PC-3 (cell line): ENCODE results near the gene PGAP2. TPM values are rescaled to one million over a fixed set of nuclear protein-coding genes. Genes with fewer than 3 reads are reported as not detected.
A peak's percentile ranks its signal among the peaks of the same experiment; 100 is the strongest.

Experiments
- ATAC-seq: fragments of 200-7000 bp; cut with Tn5 transposase; 2 replicates; pipeline ENCODE4 v1.9.1; 2020; ENCODE audit warnings: mild to moderate bottlenecking, moderate library complexity
- BruUV-seq: library from RNA; stranded (reverse); fragments of 400-500 nt; replicated peaks from 2 replicates; lab custom pipeline; 2021; lab: Mats Ljungman, UMichigan
- CTCF ChIA-PET: fragments of 300-600 bp; sonication (Branson Sonifier 250); formaldehyde crosslinking; loops from one replicate; lab custom pipeline; 2022; ENCODE audit warnings: antibody characterized with exemption; lab: Charles Lee
- POLR2A ChIA-PET: fragments of 300-600 bp; sonication (Branson Sonifier 250); formaldehyde crosslinking; loops from one replicate; lab custom pipeline; 2022; ENCODE audit warnings: antibody characterized with exemption; ENCODE audit not compliant: unreplicated experiment; lab: Charles Lee
- DNase-seq: peaks from one replicate; pipeline ENCODE4 v3.0.0-alpha.2; 2015
- H2AFZ ChIP-seq: fragments of 300-600 bp; sonication (generic); 2 replicates; pipeline ENCODE4 v1.6.0; 2016; ENCODE audit warnings: antibody characterized with exemption, low read length
- H3F3A ChIP-seq: fragments of 300-600 bp; sonication (generic); one replicate; pipeline ENCODE4 v1.6.0; 2017; ENCODE audit warnings: antibody characterized with exemption, low read length, control low read depth, mild to moderate bottlenecking; ENCODE audit not compliant: unreplicated experiment
- H3K27ac ChIP-seq: fragments of 300-600 bp; sonication (generic); 2 replicates; pipeline ENCODE4 v1.5.1; 2016; ENCODE audit warnings: mild to moderate bottlenecking, low read length
- H3K27me3 ChIP-seq: fragments of 300-600 bp; sonication (generic); 2 replicates; pipeline ENCODE4 v1.6.1; 2016; ENCODE audit warnings: low read length, mixed read lengths
- H3K36me3 ChIP-seq: fragments of 300-600 bp; sonication (generic); 2 replicates; pipeline ENCODE4 v1.6.1; 2016; ENCODE audit warnings: low read depth, mixed run types, low read length, mixed read lengths
- H3K4me1 ChIP-seq: fragments of 300-600 bp; sonication (generic); 2 replicates; pipeline ENCODE4 v1.5.1; 2016; ENCODE audit warnings: low read length; ENCODE audit not compliant: insufficient read depth
- H3K4me2 ChIP-seq: fragments of 300-600 bp; sonication (generic); 2 replicates; pipeline ENCODE4 v1.6.0; 2016; ENCODE audit warnings: low read length
- H3K4me3 ChIP-seq: fragments of 300-600 bp; sonication (generic); 2 replicates; pipeline ENCODE4 v1.5.1; 2016; ENCODE audit warnings: mild to moderate bottlenecking, low read length, mixed read lengths
- H3K79me2 ChIP-seq: fragments of 300-600 bp; sonication (generic); 2 replicates; pipeline ENCODE4 v1.6.1; 2017; ENCODE audit warnings: low read length, mixed read lengths
- H3K9ac ChIP-seq: fragments of 300-600 bp; sonication (generic); 2 replicates; pipeline ENCODE4 v1.6.0; 2016; ENCODE audit warnings: mild to moderate bottlenecking, low read length
- H3K9me2 ChIP-seq: fragments of 300-600 bp; sonication (generic); replicated peaks from 2 replicates; pipeline ENCODE4 v1.6.1; 2016; ENCODE audit warnings: mixed run types, low read length, mixed read lengths
- H3K9me3 ChIP-seq: fragments of 300-600 bp; sonication (generic); 2 replicates; pipeline ENCODE4 v1.6.1; 2016; ENCODE audit warnings: low read length, mixed read lengths
- H4K20me1 ChIP-seq: fragments of 300-600 bp; sonication (generic); 2 replicates; pipeline ENCODE4 v1.6.1; 2016; ENCODE audit warnings: low read length, mixed read lengths
- EZH2 ChIP-seq: fragments of 300-600 bp; sonication (generic); IDR thresholded peaks from one replicate; pipeline ENCODE4 v1.6.1; 2017; ENCODE audit warnings: antibody characterized with exemption, mild to moderate bottlenecking, low read length; ENCODE audit not compliant: unreplicated experiment
- EZH2phosphoT487 ChIP-seq: fragments of 300-600 bp; sonication (generic); IDR thresholded peaks from 2 replicates; pipeline ENCODE4 v1.6.1; 2018; ENCODE audit warnings: mild to moderate bottlenecking, antibody characterized with exemption, low read length, borderline replicate concordance
- intact Hi-C: fragments of 100-400 bp; cut with micrococcal nuclease; formaldehyde crosslinking; loops from 2 replicates; pipeline ENCODE4 v1.9.0; 2023
- total RNA-seq: library from RNA; depleted of rRNA; stranded (reverse); fragments of >200 nt; gene quantifications from 2 replicates; pipeline ENCODE4 v1.2.3, GENCODE V29; 2014
- TF ChIP-seq, protein P1 (sequence below): fragments of 300-600 bp; sonication (generic); conservative IDR thresholded peaks from 2 replicates; pipeline ENCODE4 v1.5.1; 2017; ENCODE audit warnings: antibody characterized with exemption, low read depth, mild to moderate bottlenecking, low read length

The PGAP2 gene
- total RNA-seq, 1 experiment from 2014 or later, result 25.9 TPM

- Histone ChIP-seq H3K4me2 (no peak overlapping the region), H3K4me3 (no peak overlapping the region), H3K27me3 (no peaks in the 10 kb centered on the region), H3K9me3 (no peaks in the 10 kb centered on the region), H3K4me1 (peaks cover 31% of the 10 kb centered on the region), H4K20me1 (no peaks in the 10 kb centered on the region), H3F3A (no peaks in the 10 kb centered on the region), H3K36me3 (no peaks in the 10 kb centered on the region), H3K9me2 (no peaks in the 10 kb centered on the region), H3K27ac (no peak overlapping the region), H3K9ac (no peak overlapping the region), H3K79me2 (peaks cover 29% of the 10 kb centered on the region), H2AFZ (no peak overlapping the region)
- BruUV-seq, result no TSS peak
- intact Hi-C loops, result loop anchor here (10.0 kb wide), 1 partner anchor 51 kb away; no protein-coding TSS in a partner anchor
- no peak for DNase-seq
- no peak for ATAC-seq
- TF ChIP-seq, protein P1, sequence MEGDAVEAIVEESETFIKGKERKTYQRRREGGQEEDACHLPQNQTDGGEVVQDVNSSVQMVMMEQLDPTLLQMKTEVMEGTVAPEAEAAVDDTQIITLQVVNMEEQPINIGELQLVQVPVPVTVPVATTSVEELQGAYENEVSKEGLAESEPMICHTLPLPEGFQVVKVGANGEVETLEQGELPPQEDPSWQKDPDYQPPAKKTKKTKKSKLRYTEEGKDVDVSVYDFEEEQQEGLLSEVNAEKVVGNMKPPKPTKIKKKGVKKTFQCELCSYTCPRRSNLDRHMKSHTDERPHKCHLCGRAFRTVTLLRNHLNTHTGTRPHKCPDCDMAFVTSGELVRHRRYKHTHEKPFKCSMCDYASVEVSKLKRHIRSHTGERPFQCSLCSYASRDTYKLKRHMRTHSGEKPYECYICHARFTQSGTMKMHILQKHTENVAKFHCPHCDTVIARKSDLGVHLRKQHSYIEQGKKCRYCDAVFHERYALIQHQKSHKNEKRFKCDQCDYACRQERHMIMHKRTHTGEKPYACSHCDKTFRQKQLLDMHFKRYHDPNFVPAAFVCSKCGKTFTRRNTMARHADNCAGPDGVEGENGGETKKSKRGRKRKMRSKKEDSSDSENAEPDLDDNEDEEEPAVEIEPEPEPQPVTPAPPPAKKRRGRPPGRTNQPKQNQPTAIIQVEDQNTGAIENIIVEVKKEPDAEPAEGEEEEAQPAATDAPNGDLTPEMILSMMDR, result no peak
- TF ChIP-seq EZH2, result no peak
- TF ChIP-seq EZH2phosphoT487, result no peak
- CTCF ChIA-PET, result interaction anchor here (0.7 kb wide), 1 partner anchor 211 kb away, joined by 3 read pairs; no protein-coding TSS in a partner anchor
- POLR2A ChIA-PET, result no interaction called here
Observed at GRCh38 chr11:3853545-3853842, 45.1 kb downstream of the PGAP2 start.

DNA sequence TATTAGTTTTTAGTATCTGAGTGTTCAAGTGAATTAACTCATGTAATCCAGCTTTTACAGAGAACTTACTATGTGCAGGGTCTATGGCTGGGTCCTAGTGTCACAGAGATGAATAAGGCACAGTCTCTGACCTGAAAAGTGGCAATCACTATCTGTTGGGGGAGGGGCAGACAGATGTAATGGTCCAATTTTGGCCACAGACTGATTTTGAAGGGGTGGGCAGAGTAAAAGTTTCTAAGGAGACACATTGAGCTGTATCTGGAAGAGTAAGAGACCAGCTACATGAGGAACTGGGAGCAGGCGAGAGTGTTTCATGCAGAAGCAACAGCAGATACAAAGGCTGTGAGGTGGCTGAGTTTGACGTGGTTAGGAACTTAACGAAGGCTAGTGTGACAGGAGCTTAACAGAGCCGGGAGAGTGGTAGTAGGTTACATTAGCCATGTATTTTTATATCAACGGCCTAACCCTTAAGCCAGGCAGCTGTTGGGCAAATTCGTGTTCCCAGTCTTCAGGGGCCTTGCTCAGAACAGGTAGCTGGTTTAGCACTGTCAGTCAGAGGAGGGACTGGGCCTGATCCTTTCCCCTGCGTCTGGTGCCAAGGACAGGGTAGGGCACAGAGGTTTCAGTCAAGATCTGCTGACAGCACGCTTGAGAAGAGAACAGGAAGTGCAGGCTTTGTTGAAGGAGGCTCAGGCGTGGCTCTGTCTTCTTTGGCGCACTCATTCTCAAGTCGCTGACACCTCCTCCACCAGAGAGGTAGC lies 45.7 kb downstream of the PGAP2 start:
- H3K9ac ChIP-seq, result no peak overlapping the region
- no peaks in the 10 kb centered on the region for H3K9me3 ChIP-seq
- DNase-seq, result no peak
- no peak for ATAC-seq
- no peaks in the 10 kb centered on the region for H4K20me1 ChIP-seq
- H3K27me3 ChIP-seq, result no peaks in the 10 kb centered on the region
- H3K79me2 ChIP-seq, result peaks cover 34% of the 10 kb centered on the region
- BruUV-seq, result no TSS peak
- H3K27ac ChIP-seq, result no peak overlapping the region
- intact Hi-C loops, result loop anchor here (2.0 to 10.0 kb wide), 2 partner anchors 51 to 105 kb away; no protein-coding TSS in a partner anchor
- H3K36me3 ChIP-seq, result no peaks in the 10 kb centered on the region
- TF ChIP-seq, protein P1, result no peak
- TF ChIP-seq EZH2, result no peak
- no peak for TF ChIP-seq EZH2phosphoT487
- peak overlapping the region; percentile 79 for H3K4me2 ChIP-seq
- ChIA-PET POLR2A (interaction anchor here (0.6 to 1.2 kb wide), 3 partner anchors 12 to 60 kb away, joined by 3 to 4 read pairs (median 4); no protein-coding TSS in a partner anchor), CTCF (interaction anchor here (0.6 to 2.8 kb wide), 11 partner anchors 13 to 243 kb away, joined by 3 to 27 read pairs (median 7); no protein-coding TSS in a partner anchor)
- H3F3A ChIP-seq, result no peaks in the 10 kb centered on the region
- peaks cover 31% of the 10 kb centered on the region for H3K4me1 ChIP-seq
- peak overlapping the region; percentile 97 for H2AFZ ChIP-seq
- no peaks in the 10 kb centered on the region for H3K9me2 ChIP-seq
- peak overlapping the region; percentile 93; the same call in 1 of the 2 replicates for H3K4me3 ChIP-seq

DNA sequence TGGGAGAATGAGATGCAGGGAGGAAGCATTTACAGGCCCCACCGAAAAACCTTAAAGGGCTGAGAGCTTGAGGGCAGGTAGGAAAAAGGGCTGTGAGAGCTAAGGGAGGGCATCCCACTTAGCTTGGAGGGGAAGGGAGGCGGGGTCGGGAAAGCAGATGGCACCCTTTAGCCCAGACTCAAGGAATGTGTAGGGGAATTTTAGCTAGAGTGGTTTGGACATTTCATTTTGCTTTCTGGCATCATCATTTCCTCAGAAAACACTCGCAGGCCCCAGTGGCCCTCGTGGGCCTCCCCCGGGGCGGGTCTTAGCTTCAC lies 46.3 kb downstream of the PGAP2 start:
- no peak for TF ChIP-seq EZH2
- peaks cover 40% of the 10 kb centered on the region for H3K79me2 ChIP-seq
- POLR2A ChIA-PET, result interaction anchor here (0.6 to 1.2 kb wide), 3 partner anchors 13 to 60 kb away, joined by 3 to 4 read pairs (median 4); no protein-coding TSS in a partner anchor

More for the DNA sequence above, 46.3 kb downstream of the PGAP2 start:
- no peak for ATAC-seq
- Histone ChIP-seq H3K4me1 (peaks cover 31% of the 10 kb centered on the region), H3K27ac (no peak overlapping the region), H3K9ac (no peak overlapping the region), H3K9me2 (no peaks in the 10 kb centered on the region), H3F3A (no peaks in the 10 kb centered on the region), H2AFZ (peak overlapping the region; percentile 97), H3K27me3 (no peaks in the 10 kb centered on the region), H3K36me3 (no peaks in the 10 kb centered on the region), H3K4me3 (peak overlapping the region; percentile 93; the same call in 1 of the 2 replicates), H3K9me3 (no peaks in the 10 kb centered on the region), H4K20me1 (no peaks in the 10 kb centered on the region), H3K4me2 (peak overlapping the region; percentile 79)
- CTCF ChIA-PET, result interaction anchor here (0.6 to 2.8 kb wide), 11 partner anchors 11 to 243 kb away, joined by 3 to 27 read pairs (median 7); no protein-coding TSS in a partner anchor
- DNase-seq, result no peak
- no TSS peak for BruUV-seq
- intact Hi-C loops, result loop anchor here (2.0 to 10.0 kb wide), 2 partner anchors 50 to 104 kb away; no protein-coding TSS in a partner anchor
